ENCODE results near the gene PALLD.
A peak's percentile ranks its signal among the peaks of the same experiment; 100 is the strongest.

The PALLD gene

DNA sequence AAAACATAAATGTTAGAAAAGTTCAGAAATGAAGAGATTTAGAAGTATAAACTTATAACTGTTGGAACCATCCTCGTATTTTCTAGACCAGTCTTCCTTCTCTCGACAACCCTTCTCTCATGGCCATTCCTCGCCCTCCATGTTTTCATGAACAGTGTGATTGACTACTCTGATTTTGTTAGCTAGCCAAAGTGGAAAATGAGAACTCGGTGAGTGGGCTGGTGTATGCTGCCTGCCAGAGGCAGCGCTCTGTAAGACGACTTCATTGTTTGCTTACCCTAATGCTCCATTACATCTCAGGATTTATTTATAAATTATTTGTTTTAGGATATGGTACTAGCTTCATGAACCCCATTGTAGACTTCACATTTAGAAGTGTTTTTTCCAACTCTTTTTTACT lies 360.2 kb downstream of the PALLD start:
- DNase-seq (ENCODE audit: low spot score): no peak
- in situ Hi-C loops (cut with MboI; ENCODE audit: low sequenced_read_pairs, unreplicated experiment): no loop called here
- TF ChIP-seq, protein P1, sequence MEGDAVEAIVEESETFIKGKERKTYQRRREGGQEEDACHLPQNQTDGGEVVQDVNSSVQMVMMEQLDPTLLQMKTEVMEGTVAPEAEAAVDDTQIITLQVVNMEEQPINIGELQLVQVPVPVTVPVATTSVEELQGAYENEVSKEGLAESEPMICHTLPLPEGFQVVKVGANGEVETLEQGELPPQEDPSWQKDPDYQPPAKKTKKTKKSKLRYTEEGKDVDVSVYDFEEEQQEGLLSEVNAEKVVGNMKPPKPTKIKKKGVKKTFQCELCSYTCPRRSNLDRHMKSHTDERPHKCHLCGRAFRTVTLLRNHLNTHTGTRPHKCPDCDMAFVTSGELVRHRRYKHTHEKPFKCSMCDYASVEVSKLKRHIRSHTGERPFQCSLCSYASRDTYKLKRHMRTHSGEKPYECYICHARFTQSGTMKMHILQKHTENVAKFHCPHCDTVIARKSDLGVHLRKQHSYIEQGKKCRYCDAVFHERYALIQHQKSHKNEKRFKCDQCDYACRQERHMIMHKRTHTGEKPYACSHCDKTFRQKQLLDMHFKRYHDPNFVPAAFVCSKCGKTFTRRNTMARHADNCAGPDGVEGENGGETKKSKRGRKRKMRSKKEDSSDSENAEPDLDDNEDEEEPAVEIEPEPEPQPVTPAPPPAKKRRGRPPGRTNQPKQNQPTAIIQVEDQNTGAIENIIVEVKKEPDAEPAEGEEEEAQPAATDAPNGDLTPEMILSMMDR (IDR thresholded peaks at IDR 0.05; ENCODE audit: borderline replicate concordance, control extremely low read depth, extremely low read depth, insufficient read depth, missing control alignments): no peak

DNA sequence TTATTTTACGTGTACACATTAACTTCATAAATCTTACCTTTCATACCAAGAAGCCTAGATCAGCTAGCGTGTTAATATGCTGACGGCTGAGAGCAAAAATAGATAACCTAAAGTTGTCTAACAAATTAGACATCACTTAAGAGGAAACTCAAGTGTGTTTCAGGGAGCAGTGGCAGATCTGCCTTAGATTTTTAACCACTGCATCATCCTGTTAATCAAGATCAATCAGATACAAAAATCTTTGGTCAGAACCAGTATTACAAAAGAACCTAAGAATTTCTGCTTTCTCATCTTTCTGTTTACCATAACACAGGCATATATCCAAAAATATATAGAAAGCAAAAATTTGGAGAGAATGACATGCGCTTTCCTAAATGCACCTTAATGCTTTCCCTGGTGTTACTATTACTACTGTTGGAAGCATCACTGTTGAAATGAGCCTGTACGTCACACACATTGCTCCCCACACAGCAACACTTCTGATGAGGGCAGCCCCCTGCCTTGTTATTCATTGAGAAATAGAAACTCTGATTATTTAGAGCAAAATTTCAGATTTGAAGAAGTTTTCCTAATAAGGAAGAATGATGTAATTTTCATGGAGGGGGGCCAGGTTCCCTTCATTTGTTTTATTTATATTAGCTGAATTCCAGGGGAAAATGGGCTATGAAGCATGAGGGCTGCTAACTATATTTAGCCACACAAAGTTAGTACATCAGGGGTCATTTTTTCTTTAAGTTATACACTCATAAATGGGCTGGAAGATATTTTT lies 360.9 kb downstream of the PALLD start:
- DNase-seq (ENCODE audit: low spot score): no peak
- in situ Hi-C loops (cut with MboI; ENCODE audit: low sequenced_read_pairs, unreplicated experiment): no loop called here
- TF ChIP-seq, protein P1 (IDR thresholded peaks at IDR 0.05; ENCODE audit: borderline replicate concordance, control extremely low read depth, extremely low read depth, insufficient read depth, missing control alignments): no peak

DNA sequence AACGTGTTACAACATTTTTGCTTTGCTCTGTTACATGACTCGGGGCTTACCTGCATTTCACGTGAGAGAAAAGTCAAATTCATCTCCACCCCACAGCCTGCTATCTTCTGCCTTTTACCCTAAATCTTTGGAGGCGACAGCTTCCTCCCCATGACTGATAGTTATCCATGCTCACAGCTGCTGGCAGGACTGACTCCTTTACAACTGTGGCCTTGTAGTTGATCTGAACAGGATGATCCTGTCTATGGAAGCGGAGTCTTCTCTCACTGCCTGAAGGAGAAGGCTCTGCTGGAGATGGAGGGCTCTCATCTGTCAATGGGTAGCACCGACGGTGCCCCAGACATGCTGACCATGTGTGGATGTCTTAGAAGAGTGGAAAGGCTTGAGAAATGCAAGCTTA lies 362.2 kb downstream of the PALLD start:
- in situ Hi-C loops (cut with MboI; ENCODE audit: low sequenced_read_pairs, unreplicated experiment): no loop called here
- TF ChIP-seq, protein P1 (IDR thresholded peaks at IDR 0.05; ENCODE audit: borderline replicate concordance, control extremely low read depth, extremely low read depth, insufficient read depth, missing control alignments): no peak
- DNase-seq (ENCODE audit: low spot score): no peak

DNA sequence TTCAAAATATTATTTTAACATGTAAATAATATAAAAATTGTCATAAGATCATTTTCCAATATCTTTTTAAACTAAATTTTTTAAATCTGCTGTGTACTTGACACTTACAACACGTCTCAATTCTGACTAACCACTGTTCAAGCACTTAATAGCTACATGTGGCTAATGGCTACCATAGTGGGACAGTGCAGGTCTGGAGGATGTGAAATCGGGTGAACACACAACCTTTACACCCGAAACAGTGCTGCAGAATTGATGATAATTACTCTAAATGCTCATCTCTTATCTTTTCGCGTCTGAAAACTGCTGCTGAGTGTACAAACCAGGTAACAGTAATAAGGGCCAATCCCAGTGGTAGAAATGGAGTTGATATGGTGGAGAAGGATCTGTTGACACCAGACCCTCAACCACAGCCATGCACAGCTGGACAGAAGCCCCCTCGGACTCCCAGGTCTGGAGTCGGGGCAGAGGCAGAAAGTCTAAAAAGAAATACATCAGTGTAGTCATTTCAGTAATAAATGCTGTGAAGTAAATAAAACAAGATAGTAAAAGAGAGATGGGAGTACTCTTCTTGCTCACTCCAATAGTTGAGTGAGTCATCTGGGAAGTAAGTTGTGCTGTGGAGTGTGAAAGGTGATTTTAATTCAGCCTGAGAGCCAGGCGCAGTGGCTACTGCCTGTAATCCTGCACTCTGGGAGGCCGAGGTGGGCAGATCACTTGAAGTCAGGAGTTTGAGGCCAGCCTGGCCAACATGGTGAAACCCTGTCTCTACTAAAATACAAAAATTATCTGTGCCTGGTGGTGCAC lies 363.2 kb downstream of the PALLD start:
- TF ChIP-seq, protein P1 (IDR thresholded peaks at IDR 0.05; ENCODE audit: borderline replicate concordance, control extremely low read depth, extremely low read depth, insufficient read depth, missing control alignments): no peak
- peak; percentile 36 for DNase-seq (ENCODE audit: low spot score)
- in situ Hi-C loops (cut with MboI; ENCODE audit: low sequenced_read_pairs, unreplicated experiment): no loop called here

DNA sequence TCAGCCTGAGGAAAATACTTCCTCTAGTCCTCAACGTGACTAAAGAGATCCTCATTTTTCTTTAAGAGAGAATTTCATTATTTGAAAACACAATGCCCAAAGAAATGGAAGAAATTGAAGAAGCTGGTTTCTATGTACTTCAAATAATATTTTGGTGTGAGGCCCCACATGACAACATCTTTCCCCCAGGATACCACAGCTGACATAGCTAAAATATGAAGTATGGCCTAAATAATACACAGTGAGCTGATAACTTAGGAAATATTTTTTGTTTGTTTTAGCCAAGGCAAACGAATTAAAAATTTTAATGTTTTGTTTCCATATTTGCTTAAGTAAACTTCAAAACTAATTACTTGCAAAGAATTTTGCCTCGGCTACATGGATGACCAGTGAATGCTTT lies 364.0 kb downstream of the PALLD start:
- no peak for DNase-seq (ENCODE audit: low spot score)
- TF ChIP-seq, protein P1 (IDR thresholded peaks at IDR 0.05; ENCODE audit: borderline replicate concordance, control extremely low read depth, extremely low read depth, insufficient read depth, missing control alignments): no peak
- in situ Hi-C loops (cut with MboI; ENCODE audit: low sequenced_read_pairs, unreplicated experiment): no loop called here

DNA sequence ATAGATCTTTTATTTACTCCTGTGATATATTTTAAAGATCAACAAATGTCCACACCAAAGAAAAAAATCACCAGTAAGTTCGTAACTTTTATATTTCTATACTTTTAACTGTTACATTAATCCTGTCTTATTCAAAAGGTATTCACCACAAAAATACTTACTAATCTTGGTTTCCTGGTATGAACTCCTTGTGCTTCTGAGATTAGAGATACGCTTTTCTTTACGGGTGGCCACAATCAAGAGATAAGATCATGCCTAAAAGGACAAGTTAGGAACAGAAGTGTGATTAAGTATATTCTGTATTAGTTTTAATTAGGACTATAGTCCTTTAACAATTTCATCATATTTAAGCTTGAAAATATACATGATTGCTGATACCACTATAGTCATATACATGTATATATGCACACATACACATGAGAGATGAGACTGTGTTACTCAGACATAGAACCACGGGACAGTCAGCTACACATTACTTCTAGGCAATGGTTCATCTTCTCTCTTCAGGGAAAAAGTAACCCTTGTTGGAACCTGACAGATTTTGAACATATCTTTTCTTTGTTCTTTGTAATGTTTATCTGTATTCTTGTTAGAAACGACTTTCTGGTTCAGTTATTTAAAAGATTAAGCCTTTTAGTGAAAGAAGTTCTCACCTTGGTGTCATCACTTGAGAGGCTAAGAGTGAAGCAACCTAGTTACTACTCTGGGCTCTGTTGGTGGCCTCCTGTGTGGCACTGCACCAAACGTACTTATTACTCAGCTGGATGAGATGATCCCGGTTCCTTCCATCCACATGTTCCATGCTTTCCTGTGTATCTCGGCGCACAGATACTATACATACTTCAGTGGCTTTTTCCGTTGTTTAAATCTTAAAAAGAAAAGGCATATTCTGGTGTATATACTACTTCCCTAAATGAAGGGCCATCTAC lies 367.1 kb downstream of the PALLD start:
- TF ChIP-seq, protein P1 (IDR thresholded peaks at IDR 0.05; ENCODE audit: borderline replicate concordance, control extremely low read depth, extremely low read depth, insufficient read depth, missing control alignments): no peak
- no peak for DNase-seq (ENCODE audit: low spot score)
- in situ Hi-C loops (cut with MboI; ENCODE audit: low sequenced_read_pairs, unreplicated experiment): no loop called here

Data from GM13976 (cell line).